Fibroblast of mammary gland (primary cell): ENCODE data around the gene DOCK4.

Experiments used
- DNase-seq: peaks from one replicate; pipeline ENCODE4 v3.0.0-alpha.2; 2010; ENCODE audit warnings: low read depth
- H3K4me3 ChIP-seq: 2 replicates; pipeline ENCODE4 v1.5.1; 2011; ENCODE audit warnings: low read depth, mild to moderate bottlenecking, low read length, moderate library complexity; ENCODE audit not compliant: control insufficient read depth
- CTCF ChIP-seq: conservative IDR thresholded peaks from 2 replicates; pipeline ENCODE4 v1.5.1; 2011; ENCODE audit warnings: low read depth, low read length, inconsistent platforms; ENCODE audit not compliant: control insufficient read depth, insufficient read depth

The DOCK4 gene

GRCh38 chr7:112067200-112067599 lies 139.0 kb downstream of the DOCK4 start:
- no peak for DNase-seq
- H3K4me3 ChIP-seq, result no peak overlapping the region
- TF ChIP-seq CTCF, result no peak

GRCh38 chr7:112065758-112066157 lies 140.4 kb downstream of the DOCK4 start:
- TF ChIP-seq CTCF, result no peak
- H3K4me3 ChIP-seq, result no peak overlapping the region
- DNase-seq, result no peak

GRCh38 chr7:112064627-112065385 lies 141.4 kb downstream of the DOCK4 start:
- TF ChIP-seq CTCF, result no peak
- H3K4me3 ChIP-seq, result no peak overlapping the region
- no peak for DNase-seq

GRCh38 chr7:112063974-112064373 lies 142.2 kb downstream of the DOCK4 start:
- H3K4me3 ChIP-seq, result no peak overlapping the region
- no peak for TF ChIP-seq CTCF

GRCh38 chr7:112061051-112061450 lies 145.1 kb downstream of the DOCK4 start:
- no peak for DNase-seq
- no peak for TF ChIP-seq CTCF

More at GRCh38 chr7:112063974-112064373, 142.2 kb downstream of the DOCK4 start:
- DNase-seq, result no peak

GRCh38 chr7:112060625-112061024 lies 145.6 kb downstream of the DOCK4 start:
- no peak overlapping the region for H3K4me3 ChIP-seq
- no peak for DNase-seq
- TF ChIP-seq CTCF, result no peak

More at GRCh38 chr7:112061051-112061450, 145.1 kb downstream of the DOCK4 start:
- no peak overlapping the region for H3K4me3 ChIP-seq

- no peak for DNase-seq
- no peak for TF ChIP-seq CTCF
- H3K4me3 ChIP-seq, result no peak overlapping the region
Measured at GRCh38 chr7:112059675-112060074, 146.5 kb downstream of the DOCK4 start.
